ENCODE results near the gene FAM135A. TPM values are rescaled to one million over a fixed set of nuclear protein-coding genes. Genes with fewer than 3 reads are reported as not detected.

The FAM135A gene
- total RNA-seq (2014; rRNA removed; shearing (Covaris generic)) = 9.1 and 15.2 TPM in 2 replicates

- DNase-seq (ENCODE audit: low spot score) = peak; percentile 95
These were observed at the start of gene FAM135A for GRCh38 chr6:70413114-70413991. Gene FAM135A, plus strand, starts transcription at chr6:70413508. Its CDS starts 14,835 bp downstream, at chr6:70428343.

DNA sequence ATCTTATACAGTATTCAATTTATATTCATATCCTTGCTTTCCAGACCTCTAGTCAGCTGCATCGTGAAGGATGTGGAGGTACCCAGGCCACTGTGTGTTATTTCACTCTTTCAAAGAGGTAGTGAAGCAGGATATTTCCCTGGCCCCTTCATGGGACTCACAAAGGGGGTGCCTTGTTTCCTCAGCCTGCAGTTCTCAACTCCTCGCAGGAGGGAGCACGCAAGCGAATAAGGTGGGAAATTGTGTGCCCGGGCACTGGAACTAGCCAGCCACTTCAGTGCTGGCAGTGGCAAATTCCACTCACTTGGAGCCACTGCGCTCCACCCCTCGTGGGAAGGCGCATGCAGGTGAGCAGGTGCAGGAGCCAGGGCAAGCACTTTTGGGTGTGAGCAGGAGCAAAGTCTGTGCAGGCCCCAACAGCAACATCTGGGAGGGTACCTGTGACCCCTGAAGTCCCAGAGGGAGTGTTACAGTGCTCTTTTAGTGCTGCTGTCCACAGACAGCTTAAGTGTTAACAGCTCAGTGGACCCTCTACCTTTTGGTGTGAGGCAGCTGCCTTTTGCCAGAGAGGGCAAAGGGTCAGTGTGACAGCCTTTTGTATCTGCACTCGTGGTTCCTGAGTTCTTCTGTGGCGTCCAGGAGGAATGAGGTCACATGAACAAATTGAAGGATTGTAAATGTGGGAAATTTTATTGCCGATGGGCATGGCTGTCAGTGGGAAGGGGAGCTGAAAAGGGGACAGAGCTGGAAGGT lies 49.4 kb upstream of the FAM135A start:
- no peak for DNase-seq (ENCODE audit: low spot score)

- DNase-seq (ENCODE audit: low spot score) = peak; percentile 61
These were observed 43.9 kb upstream of the FAM135A start for GRCh38 chr6:70369332-70369950.

DNA sequence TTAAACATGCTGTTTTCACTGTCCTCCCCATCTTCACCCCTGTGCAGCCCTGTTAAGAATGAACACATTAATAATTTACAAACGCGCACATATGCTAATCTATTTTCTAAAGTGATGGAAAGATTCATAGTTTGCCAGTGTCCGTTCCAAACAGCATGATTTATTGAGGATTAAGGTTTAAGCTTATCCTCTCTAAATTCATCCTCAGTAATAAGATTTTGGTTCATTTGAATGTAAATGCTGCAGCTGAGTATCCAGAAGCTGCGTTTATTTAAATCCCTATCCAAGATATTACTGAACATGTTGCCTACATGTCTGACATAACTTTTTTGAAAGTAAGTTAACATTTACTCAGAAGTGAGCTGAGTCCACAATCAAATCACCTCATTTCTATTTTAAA lies 42.8 kb upstream of the FAM135A start:
- DNase-seq (ENCODE audit: low spot score) = no peak

DNA sequence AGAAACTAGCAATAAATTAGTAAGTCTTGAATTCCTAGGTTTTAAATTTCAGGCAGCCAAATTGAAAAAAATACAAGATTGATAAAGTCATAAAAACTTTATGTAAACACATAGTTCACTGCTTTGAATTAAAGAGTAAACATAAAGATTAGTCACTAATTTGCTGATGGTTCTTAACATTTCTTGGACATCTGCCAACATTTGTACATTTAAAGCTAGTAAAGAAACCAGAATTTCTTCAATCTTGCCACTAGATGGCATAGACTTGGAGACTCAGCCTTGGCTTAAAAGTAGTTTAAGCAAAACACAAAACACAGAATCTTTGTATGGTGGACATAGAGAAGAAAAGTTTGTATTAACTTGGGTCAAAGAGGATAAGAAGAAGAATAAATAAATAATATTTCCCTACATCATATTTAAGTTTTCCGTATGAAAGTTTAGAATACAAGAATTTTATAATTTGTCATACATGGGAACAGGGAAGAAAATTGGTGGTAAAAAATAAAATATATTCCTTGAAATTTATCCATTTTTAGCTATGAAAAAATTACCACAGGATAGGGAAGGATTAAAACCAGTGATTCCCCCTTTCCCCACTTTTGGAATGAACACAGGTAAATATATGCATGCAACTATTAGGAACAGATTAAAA lies 41.7 kb upstream of the FAM135A start:
- DNase-seq (ENCODE audit: low spot score) = peak; percentile 53

GRCh38 chr6:70375166-70375565 lies 38.1 kb upstream of the FAM135A start:
- DNase-seq (ENCODE audit: low spot score) = peak; percentile 45

DNA sequence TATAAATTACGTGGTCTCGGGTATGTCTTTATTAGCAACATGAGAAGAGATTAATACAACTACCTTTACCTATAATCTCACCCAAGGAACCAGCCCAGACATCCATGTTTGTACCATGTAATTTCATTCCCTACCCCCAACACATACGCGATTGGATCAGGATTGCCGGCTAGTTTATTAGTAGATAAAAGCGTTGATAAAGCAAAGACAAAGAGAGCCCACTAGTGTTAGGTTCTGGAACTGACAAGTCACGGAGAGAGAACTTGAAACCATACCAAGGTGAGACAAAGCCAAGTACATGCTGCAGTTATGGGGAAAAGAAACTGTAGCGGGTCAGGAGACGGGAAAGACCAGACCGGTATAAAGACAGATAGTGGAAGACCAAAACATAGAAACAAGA lies 37.4 kb upstream of the FAM135A start:
- no peak for DNase-seq (ENCODE audit: low spot score)

DNA sequence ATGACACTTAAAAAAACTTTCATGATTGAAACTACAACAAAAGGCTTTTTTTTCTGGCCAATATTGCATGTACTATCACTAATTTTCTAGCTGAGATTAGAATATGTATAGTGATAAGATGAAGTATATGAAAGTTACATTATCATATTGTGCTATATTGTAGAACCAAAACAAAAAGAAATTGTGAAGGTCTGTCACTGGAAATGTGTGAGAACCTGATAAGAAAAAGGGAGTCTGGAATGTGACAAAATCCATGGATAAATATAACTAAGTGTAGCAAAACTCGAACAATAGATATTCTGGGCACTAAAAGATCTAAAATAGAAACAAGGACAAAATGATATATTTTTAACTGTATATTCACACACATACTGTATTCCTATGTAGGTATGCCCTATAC lies 36.7 kb upstream of the FAM135A start:
- no peak for DNase-seq (ENCODE audit: low spot score)

GRCh38 chr6:70377372-70377771 lies 35.9 kb upstream of the FAM135A start:
- no peak for DNase-seq (ENCODE audit: low spot score)

DNA sequence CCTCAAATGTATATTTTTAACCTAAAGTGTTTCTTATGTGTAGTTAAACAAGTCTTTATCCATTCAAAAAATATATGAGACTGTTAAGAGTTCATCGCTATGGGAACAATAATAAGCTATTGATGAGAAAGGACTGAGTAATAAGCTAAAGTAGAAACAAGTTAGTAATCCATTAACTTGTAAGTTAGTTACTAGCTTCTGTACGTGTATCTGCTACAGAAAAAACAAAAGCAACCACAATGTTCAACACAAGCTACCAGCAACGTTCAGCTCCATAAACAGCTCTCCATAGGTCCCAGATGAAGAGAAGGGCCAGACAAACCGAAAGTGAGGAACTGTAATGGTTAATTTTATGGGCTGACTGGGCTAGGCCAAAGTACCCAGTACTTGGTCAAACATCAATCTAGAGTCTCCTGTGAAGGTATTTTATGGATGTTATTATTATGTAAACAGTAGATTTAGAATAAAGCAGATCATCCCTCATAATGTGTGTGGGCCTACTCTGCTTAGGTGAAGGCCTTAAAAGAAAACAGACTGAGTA lies 33.8 kb upstream of the FAM135A start:
- no peak for DNase-seq (ENCODE audit: low spot score)

GRCh38 chr6:70380252-70380651 lies 33.1 kb upstream of the FAM135A start:
- DNase-seq (ENCODE audit: low spot score) = no peak

- no peak for DNase-seq (ENCODE audit: low spot score)
These were observed 32.4 kb upstream of the FAM135A start for GRCh38 chr6:70380771-70381416.

DNA sequence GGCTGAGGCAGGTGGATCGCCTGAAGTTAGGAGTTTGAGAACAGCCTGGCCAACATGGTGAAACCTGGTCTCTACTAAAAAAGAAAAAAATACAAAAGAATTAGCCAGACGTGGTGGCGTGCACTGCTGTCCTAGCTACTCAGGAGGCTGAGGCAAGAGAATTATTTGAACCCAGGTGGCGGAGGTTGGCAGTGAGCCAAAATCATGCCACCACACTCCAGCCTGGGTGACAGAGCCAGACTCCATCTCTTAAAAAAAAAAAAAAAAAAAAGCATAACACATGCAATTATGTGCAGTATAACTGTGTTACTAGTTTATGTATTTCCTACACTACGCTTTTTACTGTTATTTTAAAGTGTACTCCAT lies 31.9 kb upstream of the FAM135A start:
- DNase-seq (ENCODE audit: low spot score) = no peak

- DNase-seq (ENCODE audit: low spot score) = no peak
These were observed 27.4 kb upstream of the FAM135A start for GRCh38 chr6:70385901-70386300.

DNA sequence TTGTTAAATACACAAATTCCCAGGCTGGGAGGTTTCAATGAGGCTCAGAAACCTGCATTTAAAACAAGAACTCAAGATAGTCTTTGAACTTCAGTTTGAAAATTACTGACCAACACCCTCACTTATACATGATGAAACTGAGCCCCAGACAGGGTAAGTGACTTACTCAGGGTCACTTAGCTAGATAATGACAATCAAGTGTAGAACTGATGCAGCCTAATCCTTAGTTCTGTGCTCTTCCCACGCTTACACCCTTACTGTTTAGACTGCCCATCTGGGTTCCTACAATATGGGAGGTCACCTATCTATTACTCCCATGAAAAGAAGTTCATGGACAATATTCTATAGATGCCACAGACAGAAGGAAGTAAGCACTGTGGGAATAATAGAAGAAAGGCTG lies 24.5 kb upstream of the FAM135A start:
- no peak for DNase-seq (ENCODE audit: low spot score)

DNA sequence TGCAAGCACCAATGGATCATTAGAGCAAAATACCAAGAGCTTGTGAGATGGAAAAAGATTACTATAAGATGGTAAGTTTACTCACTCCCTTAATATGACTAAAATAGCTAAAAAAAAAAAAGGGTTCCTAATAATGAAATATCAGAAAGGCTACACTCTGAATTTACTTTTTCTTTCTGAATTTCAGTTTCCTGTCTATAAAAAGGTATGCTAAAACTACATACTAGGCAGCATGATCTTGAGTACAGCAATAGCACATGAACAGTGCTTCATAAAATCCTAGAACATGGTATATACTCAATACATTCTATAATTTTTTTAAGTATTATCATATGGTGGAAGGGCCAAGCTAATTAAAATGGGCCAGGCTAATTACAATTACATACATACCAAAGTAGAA lies 24.0 kb upstream of the FAM135A start:
- DNase-seq (ENCODE audit: low spot score) = no peak

DNA sequence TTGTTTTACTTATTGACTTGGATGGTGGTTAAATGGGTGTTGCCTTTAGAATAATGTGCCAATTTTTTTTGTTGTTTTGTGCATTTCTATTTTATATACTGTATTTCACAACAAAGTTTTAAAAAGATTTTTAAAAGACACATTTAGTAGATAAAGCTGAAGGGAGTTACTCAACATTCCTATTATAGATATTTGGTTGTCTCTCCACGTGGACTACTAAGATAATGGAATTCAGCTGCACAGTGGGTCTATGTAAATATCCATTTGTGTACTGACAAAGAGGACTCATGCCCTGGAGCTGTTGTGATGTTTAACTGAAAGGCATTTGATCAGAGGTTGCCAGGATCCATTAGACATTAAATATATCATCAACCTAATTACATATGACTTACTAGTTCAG lies 23.2 kb upstream of the FAM135A start:
- no peak for DNase-seq (ENCODE audit: low spot score)

- DNase-seq (ENCODE audit: low spot score) = no peak
These were observed 21.8 kb upstream of the FAM135A start for GRCh38 chr6:70391492-70391891.

GRCh38 chr6:70394518-70395300 lies 18.6 kb upstream of the FAM135A start:
- DNase-seq (ENCODE audit: low spot score) = no peak

- DNase-seq (ENCODE audit: low spot score) = no peak
These were observed 18.0 kb upstream of the FAM135A start for GRCh38 chr6:70395301-70395672.

DNA sequence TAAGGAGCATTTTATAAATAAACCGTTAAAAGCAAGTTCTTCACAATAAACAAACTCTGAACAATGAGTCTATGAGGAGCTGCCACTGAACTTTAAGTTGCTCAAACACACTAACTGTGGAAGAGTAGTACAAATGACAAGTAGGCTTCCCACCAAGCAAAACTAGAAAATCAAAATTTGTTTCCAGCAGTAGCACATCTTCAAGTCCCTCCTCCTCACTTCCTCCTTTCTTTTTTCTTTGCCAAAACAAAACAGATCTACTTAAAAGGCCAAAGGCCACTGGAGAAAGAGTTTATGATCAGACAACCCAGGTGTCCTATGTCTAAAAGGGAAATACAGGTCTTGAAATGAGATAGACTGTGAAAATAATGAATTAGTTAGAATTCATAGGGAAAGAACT lies 17.1 kb upstream of the FAM135A start:
- no peak for DNase-seq (ENCODE audit: low spot score)
